Prostate gland (tissue), 2 donors: ENCODE results near the gene ZNF189.

ENCODE experiments used
- POLR2A ChIP-seq: fragments of 450-650 bp; IDR thresholded peaks from one replicate; pipeline ENCODE4 v1.6.1; 2016; ENCODE audit warnings: antibody characterized with exemption, mild to moderate bottlenecking
- TF ChIP-seq, protein P1 (sequence below), 4 experiments: fragments of 200-600 bp in 2 of 4; fragments of 450-650 bp in 2 of 4; sonication (generic) in 2 of 4; IDR thresholded peaks; 1 replicate in 3 of 4; 2 replicates in 1 of 4; pipeline ENCODE4 v1.5.1; 2016 to 2019; ENCODE audit warnings: antibody characterized with exemption in 4 of 4, mild to moderate bottlenecking in 2 of 4, moderate library complexity in 2 of 4

DNA sequence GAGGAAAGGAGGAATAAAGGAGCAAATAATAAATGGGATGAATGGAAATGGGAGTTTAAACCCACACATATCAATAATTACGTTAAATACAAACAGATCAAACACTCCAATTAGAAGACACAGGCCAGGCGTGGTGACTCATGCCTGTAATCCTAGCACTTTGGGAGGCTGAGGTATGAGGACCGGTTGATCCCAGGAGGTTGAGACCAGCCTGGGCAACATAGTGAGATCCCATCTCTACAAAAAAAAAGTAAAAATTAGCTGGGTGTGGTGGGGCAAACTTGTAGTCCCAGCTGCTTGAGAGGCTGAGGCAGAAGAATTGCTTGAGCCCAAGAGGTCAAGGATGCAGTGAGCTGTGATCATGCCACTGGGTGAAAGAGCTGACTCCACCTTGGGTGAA lies 17.5 kb upstream of the ZNF189 start:
- TF ChIP-seq POLR2A = no peak
- TF ChIP-seq, protein P1, sequence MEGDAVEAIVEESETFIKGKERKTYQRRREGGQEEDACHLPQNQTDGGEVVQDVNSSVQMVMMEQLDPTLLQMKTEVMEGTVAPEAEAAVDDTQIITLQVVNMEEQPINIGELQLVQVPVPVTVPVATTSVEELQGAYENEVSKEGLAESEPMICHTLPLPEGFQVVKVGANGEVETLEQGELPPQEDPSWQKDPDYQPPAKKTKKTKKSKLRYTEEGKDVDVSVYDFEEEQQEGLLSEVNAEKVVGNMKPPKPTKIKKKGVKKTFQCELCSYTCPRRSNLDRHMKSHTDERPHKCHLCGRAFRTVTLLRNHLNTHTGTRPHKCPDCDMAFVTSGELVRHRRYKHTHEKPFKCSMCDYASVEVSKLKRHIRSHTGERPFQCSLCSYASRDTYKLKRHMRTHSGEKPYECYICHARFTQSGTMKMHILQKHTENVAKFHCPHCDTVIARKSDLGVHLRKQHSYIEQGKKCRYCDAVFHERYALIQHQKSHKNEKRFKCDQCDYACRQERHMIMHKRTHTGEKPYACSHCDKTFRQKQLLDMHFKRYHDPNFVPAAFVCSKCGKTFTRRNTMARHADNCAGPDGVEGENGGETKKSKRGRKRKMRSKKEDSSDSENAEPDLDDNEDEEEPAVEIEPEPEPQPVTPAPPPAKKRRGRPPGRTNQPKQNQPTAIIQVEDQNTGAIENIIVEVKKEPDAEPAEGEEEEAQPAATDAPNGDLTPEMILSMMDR (IDR thresholded peaks at IDR 0.05) = no peak
